Tibial nerve (tissue), 4 donors: ENCODE data around the gene PIK3CD.

Experiments
- EP300 ChIP-seq, 2 donors: sonication (generic); formaldehyde crosslinking; IDR thresholded peaks; one replicate each; pipeline ENCODE4 v1.6.1; 2017; ENCODE audit warnings: antibody characterized with exemption in 2 of 2, mild to moderate bottlenecking in 1 of 2
- POLR2A ChIP-seq, 2 donors: fragments of 450-650 bp; IDR thresholded peaks; one replicate each; pipeline ENCODE4 v1.6.1; 2017; ENCODE audit warnings: antibody characterized with exemption in 2 of 2, mild to moderate bottlenecking in 2 of 2, moderate library complexity in 2 of 2
- TF ChIP-seq, protein P1 (sequence below), 5 experiments: fragments of 200-600 bp in 3 of 5; fragments of 450-650 bp in 2 of 5; sonication (generic) in 3 of 5; IDR thresholded peaks; one replicate each; pipeline ENCODE4 v1.5.1; 2016 to 2019; ENCODE audit warnings: antibody characterized with exemption in 5 of 5, mild to moderate bottlenecking in 3 of 5, moderate library complexity in 2 of 5

DNA sequence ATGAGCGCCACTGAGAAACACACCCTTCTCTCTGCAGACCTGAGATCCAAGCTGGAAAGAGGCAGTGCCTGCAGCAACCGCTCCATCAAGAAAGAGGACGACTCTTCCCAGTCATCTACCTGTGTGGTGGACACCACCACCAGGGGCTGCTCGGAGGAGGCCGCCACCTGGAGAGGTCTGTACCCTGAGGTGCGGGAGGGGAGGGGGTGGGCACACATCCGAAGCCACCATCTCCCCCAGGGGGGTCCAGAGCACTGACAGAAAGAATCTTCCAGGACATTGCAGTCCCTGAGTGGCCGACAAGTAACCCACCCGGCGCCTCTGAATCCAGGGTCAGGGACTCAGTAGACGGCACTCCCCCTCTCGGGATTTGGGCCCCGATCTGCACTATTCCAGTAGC, 39.8 kb upstream of the PIK3CD start:
- TF ChIP-seq, protein P1, sequence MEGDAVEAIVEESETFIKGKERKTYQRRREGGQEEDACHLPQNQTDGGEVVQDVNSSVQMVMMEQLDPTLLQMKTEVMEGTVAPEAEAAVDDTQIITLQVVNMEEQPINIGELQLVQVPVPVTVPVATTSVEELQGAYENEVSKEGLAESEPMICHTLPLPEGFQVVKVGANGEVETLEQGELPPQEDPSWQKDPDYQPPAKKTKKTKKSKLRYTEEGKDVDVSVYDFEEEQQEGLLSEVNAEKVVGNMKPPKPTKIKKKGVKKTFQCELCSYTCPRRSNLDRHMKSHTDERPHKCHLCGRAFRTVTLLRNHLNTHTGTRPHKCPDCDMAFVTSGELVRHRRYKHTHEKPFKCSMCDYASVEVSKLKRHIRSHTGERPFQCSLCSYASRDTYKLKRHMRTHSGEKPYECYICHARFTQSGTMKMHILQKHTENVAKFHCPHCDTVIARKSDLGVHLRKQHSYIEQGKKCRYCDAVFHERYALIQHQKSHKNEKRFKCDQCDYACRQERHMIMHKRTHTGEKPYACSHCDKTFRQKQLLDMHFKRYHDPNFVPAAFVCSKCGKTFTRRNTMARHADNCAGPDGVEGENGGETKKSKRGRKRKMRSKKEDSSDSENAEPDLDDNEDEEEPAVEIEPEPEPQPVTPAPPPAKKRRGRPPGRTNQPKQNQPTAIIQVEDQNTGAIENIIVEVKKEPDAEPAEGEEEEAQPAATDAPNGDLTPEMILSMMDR (IDR thresholded peaks at IDR 0.05), result no peak
- no peak for TF ChIP-seq POLR2A (IDR thresholded peaks at IDR 0.05)
- TF ChIP-seq EP300 (IDR thresholded peaks at IDR 0.05), result no peak
